GM19455 (cell line): Measurements from ENCODE around the gene PCAT6.
"Not testable (repeated sequence)": the region's sequence is repeated elsewhere in the genome, so short reads cannot be mapped to it uniquely, and the experiment has no call there.

Experiments used
- ATAC-seq: cut with Tn5 transposase; IDR thresholded peaks from one replicate; pipeline ENCODE4 v1.9.1; 2021; ENCODE audit not compliant: unreplicated experiment

Gene PCAT6

GRCh38 chr1:202806845-202807450 lies 3.8 kb upstream of the PCAT6 start:
- ATAC-seq, result no peak

GRCh38 chr1:202807451-202807925 lies 3.3 kb upstream of the PCAT6 start:
- ATAC-seq, result no peak

- ATAC-seq, result no peak
These were observed 2.6 kb upstream of the PCAT6 start, which contains the start of gene KDM5B for GRCh38 chr1:202807926-202808757. TSS of gene KDM5B (minus strand) at chr1:202808421. CDS start at chr1:202808305, 116 bp downstream.

GRCh38 chr1:202809597-202810159 lies 1.1 kb upstream of the PCAT6 start:
- no peak for ATAC-seq

- ATAC-seq, result no peak
These were observed 550 bp upstream of the PCAT6 start for GRCh38 chr1:202810193-202810614.

- ATAC-seq, result peak; percentile 15
These were observed 782 bp downstream of the PCAT6 start for GRCh38 chr1:202811296-202812175.

GRCh38 chr1:202812176-202813026 lies 1.6 kb downstream of the PCAT6 start:
- ATAC-seq, result no peak

GRCh38 chr1:202815120-202815519 lies 4.4 kb downstream of the PCAT6 start:
- ATAC-seq, result no peak

- ATAC-seq, result no peak
These were observed 8.1 kb downstream of the PCAT6 start for GRCh38 chr1:202818819-202819218.

- no peak for ATAC-seq
These were observed 10.7 kb downstream of the PCAT6 start for GRCh38 chr1:202821467-202821866.

- no peak for ATAC-seq
These were observed 15.0 kb downstream of the PCAT6 start for GRCh38 chr1:202825748-202826147.

- not testable (repeated sequence) for ATAC-seq
These were observed 18.5 kb downstream of the PCAT6 start for GRCh38 chr1:202829223-202829622.

- ATAC-seq, result no peak
These were observed 21.2 kb downstream of the PCAT6 start for GRCh38 chr1:202831906-202832305.

GRCh38 chr1:202834771-202835547 lies 24.2 kb downstream of the PCAT6 start:
- no peak for ATAC-seq

GRCh38 chr1:202835548-202836072 lies 24.9 kb downstream of the PCAT6 start:
- ATAC-seq, result no peak

GRCh38 chr1:202836623-202837403 lies 26.1 kb downstream of the PCAT6 start:
- no peak for ATAC-seq

- ATAC-seq, result no peak
These were observed 27.1 kb downstream of the PCAT6 start for GRCh38 chr1:202837746-202838262.

- ATAC-seq, result no peak
These were observed 32.3 kb downstream of the PCAT6 start for GRCh38 chr1:202843081-202843480.
